ENCODE results near the gene STX7. TPM values are rescaled to one million over a fixed set of nuclear protein-coding genes. Genes with fewer than 3 reads are reported as not detected.
A peak's percentile ranks its signal among the peaks of the same experiment; 100 is the strongest.

The STX7 gene
- total RNA-seq, 1 donor: 27.2 TPM

DNA sequence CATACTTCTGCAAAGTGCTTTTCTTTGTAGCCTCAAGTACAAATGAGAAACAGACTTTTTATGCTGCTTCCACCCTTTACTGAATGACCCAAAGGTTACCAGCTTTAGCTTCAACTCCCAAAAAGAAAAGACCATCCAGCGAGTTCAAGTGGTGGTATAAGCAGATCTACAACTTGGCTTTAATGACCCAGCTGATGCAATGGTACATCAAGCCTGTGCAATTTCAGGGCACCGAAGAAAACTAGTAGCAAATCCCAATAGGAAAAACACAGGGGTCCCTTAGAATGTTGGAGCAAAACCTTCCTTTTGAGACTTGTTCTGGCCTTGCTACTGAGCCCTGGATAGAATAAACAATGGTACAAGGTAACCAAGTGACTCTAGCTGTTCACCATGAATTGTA lies 33.8 kb downstream of the STX7 start:
- peak; percentile 28 for DNase-seq (ENCODE audit: low read depth)
- no peak overlapping the region for H3K4me3 ChIP-seq (ENCODE audit: low read depth, low read length)
- TF ChIP-seq, protein P1, sequence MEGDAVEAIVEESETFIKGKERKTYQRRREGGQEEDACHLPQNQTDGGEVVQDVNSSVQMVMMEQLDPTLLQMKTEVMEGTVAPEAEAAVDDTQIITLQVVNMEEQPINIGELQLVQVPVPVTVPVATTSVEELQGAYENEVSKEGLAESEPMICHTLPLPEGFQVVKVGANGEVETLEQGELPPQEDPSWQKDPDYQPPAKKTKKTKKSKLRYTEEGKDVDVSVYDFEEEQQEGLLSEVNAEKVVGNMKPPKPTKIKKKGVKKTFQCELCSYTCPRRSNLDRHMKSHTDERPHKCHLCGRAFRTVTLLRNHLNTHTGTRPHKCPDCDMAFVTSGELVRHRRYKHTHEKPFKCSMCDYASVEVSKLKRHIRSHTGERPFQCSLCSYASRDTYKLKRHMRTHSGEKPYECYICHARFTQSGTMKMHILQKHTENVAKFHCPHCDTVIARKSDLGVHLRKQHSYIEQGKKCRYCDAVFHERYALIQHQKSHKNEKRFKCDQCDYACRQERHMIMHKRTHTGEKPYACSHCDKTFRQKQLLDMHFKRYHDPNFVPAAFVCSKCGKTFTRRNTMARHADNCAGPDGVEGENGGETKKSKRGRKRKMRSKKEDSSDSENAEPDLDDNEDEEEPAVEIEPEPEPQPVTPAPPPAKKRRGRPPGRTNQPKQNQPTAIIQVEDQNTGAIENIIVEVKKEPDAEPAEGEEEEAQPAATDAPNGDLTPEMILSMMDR (IDR thresholded peaks at IDR 0.05; ENCODE audit: insufficient read depth, low read depth, low read length): no peak

DNA sequence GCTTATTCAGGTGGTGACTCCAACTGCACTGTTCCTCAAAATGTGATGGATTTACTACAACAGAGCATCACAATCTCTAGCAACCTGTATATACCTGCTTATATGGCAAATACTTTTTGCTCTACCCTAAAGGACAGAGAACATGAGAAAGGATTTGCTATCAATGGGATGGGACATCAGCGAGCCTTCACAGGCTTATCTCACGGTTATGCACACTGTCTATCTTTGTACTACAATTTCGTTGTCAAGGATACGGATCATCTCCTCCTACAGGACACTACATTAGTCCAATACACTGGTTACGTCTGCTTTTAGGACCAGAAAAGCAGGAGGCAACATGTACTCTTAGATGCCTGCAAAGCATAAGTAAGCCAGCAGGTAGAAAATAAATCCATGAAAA lies 34.2 kb downstream of the STX7 start:
- H3K4me3 ChIP-seq (ENCODE audit: low read depth, low read length): no peak overlapping the region
- no peak for DNase-seq (ENCODE audit: low read depth)
- TF ChIP-seq, protein P1 (IDR thresholded peaks at IDR 0.05; ENCODE audit: insufficient read depth, low read depth, low read length): no peak

DNA sequence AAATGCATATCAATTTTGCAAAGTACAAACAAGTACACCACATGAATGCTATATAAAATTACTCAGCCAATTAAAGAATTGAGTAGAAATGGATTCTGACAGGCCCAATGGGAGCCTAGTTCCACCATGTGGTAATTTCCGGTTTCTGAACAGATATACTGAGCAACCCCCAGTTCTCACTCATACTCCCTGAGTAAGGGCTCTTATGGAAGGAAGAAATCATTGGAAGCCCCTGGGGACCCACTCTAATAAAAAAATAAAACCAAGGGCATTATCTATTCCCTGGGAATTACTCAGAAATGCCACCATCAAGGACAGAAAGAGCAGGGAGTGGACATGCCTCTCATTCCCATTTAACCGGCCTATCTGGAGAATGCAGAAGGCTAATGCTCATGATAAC lies 34.6 kb downstream of the STX7 start:
- DNase-seq (ENCODE audit: low read depth): no peak
- no peak overlapping the region for H3K4me3 ChIP-seq (ENCODE audit: low read depth, low read length)
- TF ChIP-seq, protein P1 (IDR thresholded peaks at IDR 0.05; ENCODE audit: insufficient read depth, low read depth, low read length): no peak

DNA sequence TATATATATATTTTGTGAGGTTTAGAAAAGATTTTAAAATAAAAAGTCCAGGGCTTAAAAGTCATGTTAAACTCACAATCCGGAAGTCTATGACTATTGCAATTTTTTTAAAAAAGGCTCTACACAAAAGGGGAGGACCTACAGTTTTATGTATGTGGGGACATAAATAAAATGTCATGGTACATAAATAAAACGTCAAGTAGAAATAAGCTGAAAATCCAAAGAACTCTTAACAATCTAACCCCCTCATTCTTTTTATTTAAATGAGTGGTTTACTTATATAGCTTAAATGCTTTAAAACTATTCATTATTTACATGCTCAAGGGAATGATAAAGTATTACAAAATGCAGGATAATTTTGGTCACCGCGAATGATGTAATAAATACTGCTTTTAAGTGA lies 36.2 kb downstream of the STX7 start:
- H3K4me3 ChIP-seq (ENCODE audit: low read depth, low read length): no peak overlapping the region
- DNase-seq (ENCODE audit: low read depth): no peak
- TF ChIP-seq, protein P1 (IDR thresholded peaks at IDR 0.05; ENCODE audit: insufficient read depth, low read depth, low read length): no peak

DNA sequence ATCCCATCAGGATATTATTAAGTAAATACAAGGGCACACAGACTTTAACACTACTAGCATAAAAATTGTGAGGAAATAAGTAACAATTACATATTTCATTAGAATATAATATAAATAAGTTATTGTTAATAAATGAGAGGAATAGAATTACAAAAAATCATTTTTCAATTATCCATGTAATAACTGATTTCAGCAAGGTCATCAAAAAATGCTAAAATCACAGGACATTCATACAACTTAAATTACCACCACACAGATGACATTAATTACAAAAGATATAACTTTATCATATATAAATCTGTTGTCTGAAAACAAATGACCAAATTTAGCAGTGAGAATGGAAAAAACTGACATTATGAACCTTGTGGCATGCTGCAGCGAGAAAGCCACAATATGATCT lies 37.0 kb downstream of the STX7 start:
- no peak for DNase-seq (ENCODE audit: low read depth)
- TF ChIP-seq, protein P1 (IDR thresholded peaks at IDR 0.05; ENCODE audit: insufficient read depth, low read depth, low read length): no peak
- H3K4me3 ChIP-seq (ENCODE audit: low read depth, low read length): no peak overlapping the region

DNA sequence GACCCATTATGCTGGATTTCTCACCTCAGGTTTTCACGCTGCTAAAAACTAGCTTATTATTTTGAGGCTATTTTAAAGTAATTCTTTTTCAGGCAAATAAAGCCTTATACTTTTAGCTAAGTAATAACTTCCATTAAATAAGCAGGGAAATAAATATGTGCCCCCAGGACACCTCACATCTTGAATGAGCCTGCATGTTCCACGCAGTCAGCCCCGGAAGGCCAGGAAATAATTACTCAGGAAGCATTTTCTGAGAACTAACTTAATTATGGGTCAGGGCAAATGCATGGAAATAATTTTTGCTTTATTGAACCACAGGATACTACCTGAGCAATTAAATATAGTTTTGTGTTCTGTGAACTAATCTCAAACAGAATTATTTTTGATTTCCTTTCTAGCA lies 41.1 kb downstream of the STX7 start:
- no peak overlapping the region for H3K4me3 ChIP-seq (ENCODE audit: low read depth, low read length)
- TF ChIP-seq, protein P1 (IDR thresholded peaks at IDR 0.05; ENCODE audit: insufficient read depth, low read depth, low read length): no peak
- DNase-seq (ENCODE audit: low read depth): no peak

DNA sequence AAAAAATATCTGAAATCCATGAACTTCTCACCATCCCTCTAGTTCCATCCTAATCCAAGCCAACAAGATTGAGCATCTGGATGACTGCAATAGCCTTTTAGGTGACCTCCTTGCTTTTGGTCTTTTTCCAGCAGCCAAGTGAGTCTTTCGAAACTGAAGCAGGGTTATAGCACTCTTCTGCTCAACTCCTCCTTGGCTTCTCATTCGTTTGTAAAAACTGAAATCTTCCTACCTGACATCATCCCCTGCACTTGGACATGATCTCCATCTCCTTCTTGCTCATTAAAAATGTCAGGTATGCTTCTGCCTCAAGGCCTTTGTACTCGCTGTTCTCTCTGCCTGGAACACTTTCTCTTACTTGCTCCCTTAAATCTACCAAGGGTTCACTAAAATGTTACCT lies 46.0 kb downstream of the STX7 start:
- H3K4me3 ChIP-seq (ENCODE audit: low read depth, low read length): no peak overlapping the region
- TF ChIP-seq, protein P1 (IDR thresholded peaks at IDR 0.05; ENCODE audit: insufficient read depth, low read depth, low read length): no peak
- DNase-seq (ENCODE audit: low read depth): peak; percentile 45
